ENCODE results near the gene LPCAT1.

LPCAT1 gene

DNA sequence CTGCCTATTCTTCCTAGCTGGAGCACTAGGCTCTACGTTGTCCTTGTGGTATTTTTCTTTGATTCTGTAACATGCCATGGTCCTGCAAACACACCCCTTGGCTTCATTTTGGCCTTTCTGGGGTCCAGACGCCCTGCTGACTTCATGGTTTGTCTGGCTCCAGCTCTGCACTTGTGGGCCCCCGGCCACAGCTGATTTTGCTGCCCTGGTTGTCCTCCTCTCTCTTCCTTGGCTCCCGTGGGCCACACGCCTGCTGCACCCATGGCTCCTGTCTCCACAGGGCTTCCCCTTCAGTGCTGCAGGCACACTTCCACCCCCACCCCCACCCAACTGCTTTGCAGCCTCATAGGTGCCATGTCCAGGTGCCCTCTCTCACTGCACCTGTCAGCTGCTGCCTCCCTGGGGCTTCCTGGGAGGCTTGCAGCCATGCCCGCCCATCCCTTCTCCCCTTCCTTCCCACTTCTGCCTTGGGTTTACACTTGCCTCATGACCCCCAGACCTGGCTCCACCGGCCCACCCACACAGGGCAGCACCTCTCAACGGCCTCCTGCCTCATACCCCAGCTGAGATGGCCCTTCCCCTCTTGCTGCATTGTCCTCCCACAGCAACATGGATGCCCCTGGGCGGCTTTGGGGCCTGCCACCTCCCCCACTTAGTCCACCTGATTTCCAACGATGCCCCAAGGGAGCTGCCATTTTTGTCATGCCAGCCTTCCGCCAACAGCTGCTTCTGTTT, 104.1 kb downstream of the LPCAT1 start:
- no peak for DNase-seq

DNA sequence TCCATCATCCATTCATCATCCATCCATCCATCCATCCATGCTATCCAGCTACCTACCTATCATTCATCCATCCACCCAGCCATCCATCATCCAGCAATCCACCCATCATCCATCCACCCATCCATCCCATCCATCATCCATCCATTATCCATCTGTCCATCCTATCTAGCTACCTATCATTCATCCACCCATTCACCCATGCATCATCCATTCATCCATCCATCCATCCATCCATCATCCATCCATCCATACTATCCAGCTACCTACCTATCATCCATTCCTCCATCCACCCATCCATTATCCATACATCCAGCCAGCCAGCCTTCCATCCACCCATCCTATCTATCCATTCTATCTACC, 104.9 kb downstream of the LPCAT1 start:
- DNase-seq: no peak

DNA sequence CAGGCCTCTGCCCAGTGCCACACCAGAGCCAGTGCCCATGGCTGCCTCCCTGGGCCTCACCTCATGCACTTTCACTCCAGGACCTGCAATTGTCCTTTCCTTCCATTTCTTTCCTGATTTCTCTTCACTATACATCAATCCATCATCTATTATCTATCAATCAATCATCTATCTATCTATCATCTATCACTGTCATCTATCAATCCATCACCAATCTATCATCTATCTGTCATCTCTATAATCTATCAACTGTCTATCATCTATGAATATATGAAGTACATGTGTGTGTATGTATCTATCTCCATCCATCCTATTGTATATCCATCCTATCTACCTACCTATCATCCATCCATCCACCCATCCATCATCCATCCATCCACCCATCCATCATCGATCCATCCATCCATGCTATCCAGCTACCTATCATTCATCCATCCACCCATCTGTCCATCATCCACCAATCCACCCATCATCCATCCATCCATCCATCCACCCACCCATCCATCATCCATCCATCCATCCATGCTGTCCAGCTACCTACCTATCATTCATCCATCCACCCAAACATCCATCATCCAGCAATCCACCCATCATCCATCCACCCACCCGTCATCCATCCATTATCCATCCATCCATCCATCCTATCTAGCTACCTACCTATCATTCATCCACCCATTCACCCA, 105.4 kb downstream of the LPCAT1 start:
- DNase-seq: no peak

DNA sequence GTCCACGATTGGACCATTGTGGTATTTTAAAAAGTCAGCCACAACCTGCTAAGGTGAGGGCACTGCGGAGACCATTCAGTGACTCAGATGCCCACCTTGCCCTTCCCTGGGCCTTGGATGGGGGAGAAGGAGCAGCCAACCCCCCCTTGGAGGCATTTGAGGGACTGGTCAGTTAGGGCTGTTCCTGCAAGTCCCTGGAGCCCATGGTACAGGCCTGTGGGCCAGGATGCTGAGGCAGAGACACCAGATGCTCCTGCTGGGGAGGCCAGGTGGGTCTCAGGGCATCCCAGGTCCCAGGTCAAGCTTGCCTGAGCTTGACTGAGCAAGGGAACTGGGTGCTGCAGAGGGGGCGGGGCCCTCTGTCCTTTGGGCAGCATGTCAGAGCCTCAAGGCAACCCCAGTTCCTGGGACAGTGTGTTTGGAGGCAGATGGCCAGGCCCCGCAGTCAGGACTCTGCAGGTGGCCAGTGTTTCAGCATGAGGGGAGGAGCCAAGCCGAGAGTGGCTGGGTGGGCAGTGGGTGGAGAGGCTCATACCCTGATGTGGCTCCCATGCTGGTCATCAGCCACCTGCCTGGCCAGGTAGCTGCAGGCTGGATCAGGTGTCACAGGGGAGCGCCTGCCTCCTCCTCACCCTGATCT, 106.1 kb downstream of the LPCAT1 start:
- DNase-seq: no peak

DNA sequence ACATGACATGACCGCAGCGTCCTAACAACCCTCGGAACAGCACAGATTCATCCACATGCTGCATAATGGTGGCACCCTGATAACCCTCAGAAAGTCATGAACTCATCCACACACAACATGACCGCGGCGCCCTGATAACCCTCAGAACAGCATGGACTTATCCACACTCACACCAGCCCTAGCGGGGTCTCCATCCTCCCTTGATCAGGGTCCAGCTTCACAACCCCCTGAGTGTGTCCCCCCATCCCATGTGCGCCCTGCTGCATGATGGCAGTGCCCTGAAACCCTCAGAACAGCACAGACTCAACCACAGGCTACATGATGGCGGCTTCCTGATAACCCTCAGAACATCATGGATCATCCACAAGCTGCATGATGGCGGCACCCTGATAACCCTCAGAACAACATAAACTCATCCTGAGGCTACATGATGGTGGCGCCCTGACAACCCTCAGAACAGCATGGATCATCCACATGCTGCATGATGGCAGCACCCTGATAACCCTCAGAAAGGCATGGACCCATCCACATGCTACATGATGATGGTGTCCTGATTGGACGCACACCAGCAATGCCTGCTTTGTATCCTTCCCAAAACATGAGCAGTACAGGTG, 106.8 kb downstream of the LPCAT1 start:
- no peak for DNase-seq

DNA sequence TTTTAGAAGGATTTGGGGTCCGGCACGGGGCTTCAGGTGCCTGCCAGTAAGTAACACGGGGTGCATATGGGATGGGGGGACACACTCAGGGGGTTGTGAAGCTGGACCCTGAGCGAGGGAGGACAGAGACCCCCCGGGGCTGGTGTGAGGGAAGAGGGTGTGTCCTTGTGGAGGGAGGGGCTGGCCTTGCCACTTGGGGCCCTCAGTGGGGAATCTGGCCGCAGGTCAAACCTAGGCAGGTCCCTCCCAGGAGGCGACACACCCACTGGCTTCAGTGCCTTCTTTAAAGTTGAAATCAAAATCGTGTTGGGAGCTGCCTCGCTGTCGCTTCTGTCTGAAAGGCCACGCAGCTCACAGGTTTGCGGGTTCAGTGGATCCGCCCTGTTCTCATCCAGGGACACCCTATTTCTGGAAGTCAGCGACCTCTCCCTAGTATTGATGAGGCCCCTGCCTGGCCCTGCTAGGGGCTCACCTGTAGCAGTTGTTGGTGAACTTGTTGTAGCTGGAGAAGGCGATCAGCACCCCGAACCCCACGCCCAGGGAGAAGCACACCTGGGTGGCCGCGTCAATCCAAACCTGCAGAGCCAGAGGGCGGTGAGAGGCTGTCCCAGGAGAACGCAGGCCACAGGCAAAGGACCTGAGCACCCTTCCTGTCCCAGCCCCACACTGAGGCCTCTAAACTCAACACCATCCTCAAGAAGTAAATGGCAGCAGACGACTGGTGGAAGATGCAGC, 108.0 kb downstream of the LPCAT1 start:
- no peak for DNase-seq

DNA sequence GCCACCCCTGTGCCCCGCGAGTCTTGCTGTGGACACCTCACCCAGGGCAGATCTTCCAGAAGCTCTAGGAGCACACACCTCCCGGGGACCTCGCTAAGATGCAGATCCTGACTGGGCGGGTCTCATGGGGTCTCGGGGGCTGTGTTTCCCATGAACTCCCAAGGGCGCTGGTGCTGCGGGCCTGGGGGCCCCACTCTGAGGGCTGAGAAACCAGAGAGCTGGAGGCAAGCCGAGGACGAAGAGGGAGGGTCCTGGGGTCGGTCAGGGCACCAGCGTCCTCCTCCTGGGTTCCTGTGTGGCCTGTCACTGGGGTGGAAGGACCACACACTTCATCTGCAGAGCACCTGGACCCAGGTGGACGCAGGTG, 108.7 kb downstream of the LPCAT1 start:
- DNase-seq: no peak

DNA sequence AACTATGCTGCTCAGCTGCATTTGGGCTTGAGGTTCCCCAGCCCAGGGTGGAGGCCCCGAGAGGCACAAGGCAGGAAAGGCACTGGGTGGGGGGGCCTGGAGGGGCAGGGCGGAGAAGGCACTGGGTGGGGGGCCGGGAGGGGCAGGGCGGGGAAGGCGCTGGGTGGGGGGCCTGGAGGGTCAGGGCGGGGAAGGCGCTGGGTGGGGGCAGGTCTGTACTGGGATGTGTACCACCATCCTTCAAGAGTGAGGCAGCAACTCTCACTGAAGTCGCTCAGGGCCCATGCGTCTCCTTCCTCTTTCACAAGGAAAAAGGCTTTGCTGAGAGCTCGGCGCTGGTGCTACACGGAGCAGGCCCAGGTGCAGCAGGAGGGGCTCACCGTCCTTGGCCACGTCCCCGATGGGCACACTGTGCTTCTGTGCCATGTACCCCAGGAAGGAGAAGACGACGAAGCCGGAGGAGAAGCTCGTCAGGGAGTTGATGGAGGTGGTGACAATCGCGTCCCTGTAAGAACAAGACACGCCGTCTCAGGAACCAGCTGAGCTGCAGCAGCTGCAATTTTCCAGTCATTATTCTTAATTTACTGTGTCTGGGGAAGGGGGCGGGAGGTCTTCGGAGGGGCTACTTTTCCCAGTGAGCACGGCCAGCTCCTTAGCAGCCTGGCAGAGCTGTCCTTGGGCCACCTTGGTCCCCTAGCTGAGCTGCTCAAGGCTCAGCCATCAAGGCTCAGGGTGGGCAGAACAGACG, 109.3 kb downstream of the LPCAT1 start:
- DNase-seq: no peak

DNA sequence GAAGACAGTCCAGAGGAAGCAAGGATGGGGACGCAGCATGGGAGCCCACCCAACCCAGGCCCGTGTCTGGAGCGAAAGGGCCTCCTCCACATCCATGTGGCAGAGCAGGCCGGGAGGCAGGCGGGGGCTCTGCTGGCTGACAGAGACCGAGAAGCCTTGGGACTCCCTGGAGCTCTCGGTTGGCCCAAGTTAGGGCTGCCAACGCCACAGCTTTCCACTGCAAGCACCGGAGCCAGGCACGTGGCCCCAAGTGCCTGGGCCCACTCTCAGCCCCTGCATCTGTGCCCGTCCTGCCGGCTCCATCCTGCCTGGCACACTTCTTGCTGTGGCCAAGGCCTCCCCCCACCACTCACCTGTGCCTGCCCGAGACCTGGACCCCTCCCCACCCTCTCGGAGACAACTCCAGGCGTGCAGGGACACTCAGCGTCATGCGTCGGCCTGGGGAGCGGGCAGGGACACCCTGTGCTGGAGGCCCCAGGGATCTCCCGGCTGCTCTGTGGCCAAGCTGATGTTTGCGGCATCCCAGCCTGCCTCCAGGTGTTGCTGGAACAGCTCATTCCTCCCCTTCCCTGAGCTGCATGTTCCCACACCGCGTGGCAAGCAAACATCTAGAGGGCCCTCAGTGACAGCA, 110.0 kb downstream of the LPCAT1 start:
- no peak for DNase-seq

DNA sequence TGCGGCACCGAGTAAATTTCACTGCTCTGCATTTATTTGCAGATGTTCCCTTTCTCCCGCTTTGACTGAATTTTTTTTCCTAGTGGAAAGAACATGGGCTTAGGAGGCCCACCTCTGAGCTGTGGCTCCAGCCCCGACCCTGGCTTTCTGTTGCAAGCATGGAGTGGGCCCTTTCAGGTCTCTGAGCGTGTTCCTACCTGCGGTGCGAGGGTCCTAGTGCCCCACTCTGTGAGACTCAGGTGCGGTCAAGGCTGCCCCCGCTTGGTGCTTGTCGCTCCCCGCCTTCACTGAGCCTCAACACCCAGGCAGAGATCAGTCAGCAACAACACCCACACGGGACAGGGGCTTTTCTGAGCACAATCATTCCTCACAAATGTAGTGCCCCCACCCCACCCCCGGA, 110.5 kb downstream of the LPCAT1 start:
- DNase-seq: no peak

DNA sequence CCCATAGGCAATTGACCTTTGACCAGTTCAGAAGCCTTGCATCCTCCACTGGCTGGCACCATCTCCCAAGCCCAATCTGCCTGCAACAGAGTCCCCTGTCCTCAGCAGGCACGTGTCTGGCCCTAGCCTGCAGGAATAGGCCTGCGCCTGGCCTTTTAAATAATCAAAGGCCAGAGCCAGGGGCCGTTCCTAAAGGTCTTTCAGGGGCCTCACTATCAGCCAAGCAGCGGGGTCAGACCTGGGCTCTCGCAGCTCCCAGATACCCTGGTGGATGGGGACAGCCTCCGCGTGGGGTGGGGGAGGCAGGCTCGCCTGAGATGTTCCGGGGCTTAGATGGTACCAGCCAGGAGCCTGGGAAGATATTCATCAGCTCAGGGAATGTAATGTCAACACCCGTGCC, 111.1 kb downstream of the LPCAT1 start:
- no peak for DNase-seq

DNA sequence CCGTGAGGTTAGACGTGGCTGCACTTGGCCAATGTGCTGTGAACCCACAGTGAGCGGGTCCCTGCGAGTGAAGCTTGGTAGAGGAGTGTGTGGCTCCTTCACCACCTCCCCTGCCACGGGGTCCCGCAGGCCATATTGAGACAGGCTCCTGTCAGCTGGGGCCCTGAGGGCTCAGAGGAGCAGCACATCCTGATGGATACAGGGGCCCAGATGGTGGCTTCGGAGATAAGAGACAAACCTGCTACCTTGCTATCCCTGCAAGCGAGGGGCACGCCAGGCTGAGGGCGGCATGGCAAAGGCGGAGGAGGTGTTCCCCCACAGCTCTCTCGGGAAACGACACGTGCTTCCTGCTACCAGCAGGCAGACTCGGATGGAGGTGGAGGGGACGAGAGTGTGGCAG, 111.6 kb downstream of the LPCAT1 start:
- DNase-seq: no peak

All from activated naive CD4-positive, alpha-beta T cell treated with Interleukin-2 at 50 U/mL for 16 hours (primary cell).